HG02870 (cell line): ENCODE data around the gene XPO6.

Experiments
- ATAC-seq: cut with Tn5 transposase; IDR thresholded peaks from one replicate; pipeline ENCODE4 v1.9.1; 2021; ENCODE audit warnings: mild to moderate bottlenecking, moderate library complexity; ENCODE audit not compliant: unreplicated experiment

Gene XPO6

DNA sequence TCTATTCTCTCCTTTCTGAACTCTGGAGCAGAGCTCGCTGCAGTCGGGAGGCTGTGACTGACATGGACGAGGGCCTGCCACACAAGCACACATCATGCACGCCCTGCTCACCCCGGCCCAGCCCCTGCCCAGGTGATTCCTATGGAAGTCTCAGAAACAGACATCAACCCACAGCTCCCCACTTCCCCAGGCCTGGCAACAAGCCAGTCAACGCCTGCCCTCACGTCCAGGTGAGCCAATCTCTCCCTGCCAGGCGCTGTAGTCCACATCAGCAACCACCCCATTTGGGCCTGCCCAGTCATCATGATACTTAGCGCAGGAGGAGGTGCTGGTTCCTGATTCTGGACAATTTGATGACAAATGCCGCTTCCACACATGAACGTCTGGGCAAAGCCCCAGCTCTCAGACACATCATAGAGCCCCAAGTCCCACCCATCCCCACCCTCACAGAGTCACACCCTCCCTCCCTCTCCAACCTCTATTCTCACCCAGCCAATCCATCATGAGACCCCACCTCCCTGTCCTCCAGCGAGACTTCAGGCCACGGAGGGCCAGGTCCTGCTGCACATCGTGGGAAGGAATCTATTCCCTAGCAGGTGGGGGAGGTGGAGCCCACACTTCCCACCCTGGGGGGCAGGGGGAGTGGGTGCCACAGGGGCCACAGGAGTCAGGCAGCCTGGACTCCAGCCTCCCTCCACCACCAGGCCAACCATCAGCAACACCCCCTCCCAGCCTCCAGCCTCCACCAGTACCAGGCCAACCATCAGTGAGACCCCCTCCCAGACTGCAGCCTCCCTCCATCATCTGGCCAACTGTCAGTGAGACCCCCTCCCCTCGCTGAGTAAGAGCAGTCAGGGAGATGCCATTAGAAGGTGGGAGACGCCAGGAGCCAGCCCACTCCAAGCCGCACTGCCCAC lies 114.5 kb downstream of the XPO6 start:
- no peak for ATAC-seq

DNA sequence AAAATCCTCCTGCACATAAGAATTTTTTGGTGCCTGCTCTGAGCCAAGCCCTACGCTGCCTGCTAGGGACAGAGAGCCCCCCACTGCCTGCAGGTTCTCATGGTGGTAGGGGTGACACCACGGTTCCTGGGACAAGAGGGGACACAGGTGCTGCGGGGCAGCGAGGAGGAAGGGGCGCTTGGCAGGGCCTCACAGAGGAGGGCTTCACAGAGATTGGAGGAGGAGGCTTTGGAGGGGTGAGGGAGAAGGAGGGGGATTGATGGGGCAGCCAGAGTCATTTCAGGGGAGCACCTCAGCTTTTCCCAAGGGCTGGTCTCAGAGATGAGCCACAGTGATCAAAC lies 118.4 kb downstream of the XPO6 start:
- ATAC-seq, result no peak

DNA sequence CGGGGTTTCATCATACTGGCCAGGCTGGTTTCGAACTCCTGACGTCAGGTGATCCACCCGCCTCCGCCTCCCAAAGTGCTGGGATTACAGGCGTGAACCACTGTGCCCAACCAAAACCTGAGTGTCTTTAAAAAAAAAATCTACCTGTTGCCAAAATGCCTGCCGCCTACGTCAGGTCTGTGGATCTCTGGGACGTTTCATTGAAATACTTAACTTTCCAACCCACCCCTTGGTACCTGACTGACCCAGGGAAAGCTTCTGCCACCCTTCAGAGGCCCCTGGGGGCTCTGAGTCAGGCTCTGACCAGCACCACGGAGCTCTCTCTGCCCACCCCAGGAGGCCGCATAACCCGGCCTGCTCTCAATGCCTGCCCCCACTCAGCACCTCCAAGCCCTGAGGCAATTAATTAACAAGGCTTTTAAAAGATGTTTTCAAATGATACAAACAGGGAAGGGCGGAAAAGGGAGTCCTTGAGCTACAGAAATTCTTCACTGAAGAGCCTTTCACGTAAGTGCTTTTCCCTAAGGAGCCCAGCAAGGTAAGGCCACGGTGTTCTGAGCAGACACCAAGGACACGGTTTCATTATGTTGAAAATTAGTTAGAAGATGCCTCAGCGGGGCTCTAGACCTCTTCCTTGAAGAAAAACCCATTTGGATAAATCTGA lies 118.9 kb downstream of the XPO6 start:
- no peak for ATAC-seq

DNA sequence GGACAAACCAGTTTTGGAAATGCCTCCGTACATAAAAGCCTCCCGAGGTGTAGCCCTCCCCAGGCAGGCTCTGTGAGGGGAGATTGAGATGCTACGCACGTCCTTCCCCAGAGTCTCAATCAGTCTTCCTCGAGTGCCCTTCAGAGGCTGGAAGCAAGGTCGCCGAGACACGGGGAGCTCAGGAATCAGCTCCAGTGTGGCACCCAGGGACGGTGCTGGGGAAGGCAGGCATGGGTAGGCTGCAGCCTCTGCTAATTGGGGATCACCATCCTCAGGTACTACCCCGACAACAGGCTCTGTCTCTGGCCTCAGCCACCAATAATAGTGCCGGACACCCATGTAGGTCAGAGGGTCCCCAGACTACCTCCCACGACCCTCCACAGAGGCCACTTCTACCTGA lies 120.1 kb downstream of the XPO6 start:
- ATAC-seq, result no peak

DNA sequence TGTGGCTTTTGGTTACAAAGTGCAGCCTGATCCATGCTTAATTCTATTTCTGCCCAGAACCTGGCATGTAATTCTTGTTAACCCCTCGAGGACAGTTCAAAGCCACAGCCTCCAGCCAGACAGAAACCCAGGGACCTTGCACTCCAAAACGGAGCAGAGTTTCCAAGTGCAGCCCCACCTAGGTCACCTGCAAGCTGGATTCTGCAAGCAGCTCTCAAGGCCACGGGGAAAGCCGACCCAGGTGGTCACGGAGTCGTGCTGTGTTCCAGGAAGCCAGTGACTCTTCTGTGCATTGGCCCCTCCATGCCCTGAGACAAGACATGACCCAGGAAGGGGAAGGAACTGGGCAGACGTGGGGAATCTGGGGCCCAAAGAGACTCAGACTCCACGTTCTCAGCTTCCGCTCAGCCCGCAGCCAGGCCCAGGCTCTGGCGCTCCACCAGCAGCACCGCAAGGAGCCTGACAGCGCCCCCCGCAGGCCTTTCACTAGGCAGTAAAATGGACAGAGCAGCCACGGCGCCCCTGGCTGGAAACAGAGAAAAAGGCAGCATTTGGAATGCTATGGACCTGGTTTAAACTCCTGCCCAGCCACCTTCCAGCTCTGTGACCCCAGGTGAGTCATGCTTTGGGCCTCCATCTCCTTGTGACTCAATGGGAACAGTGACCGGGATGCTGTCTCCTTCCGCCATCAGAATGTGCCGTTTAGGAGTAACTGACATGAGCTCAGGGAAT lies 121.0 kb downstream of the XPO6 start:
- no peak for ATAC-seq

DNA sequence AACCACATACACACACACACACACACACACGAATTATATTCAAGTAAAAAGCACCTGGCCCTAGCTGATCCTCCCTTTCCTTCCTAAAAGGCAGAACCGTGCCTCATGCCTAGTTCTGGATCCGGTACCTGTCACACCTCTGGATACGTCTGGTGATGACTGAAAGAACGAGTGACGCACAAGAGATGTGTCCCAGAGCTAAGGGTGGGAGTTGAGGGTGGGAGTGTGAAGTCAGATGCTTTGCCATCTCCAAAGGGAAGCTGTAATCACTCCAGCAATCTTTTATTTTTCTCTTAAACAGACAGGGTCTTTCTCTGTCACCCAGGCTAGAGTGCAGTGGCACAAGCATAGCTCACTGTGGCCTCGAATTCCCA lies 121.8 kb downstream of the XPO6 start:
- ATAC-seq, result no peak

DNA sequence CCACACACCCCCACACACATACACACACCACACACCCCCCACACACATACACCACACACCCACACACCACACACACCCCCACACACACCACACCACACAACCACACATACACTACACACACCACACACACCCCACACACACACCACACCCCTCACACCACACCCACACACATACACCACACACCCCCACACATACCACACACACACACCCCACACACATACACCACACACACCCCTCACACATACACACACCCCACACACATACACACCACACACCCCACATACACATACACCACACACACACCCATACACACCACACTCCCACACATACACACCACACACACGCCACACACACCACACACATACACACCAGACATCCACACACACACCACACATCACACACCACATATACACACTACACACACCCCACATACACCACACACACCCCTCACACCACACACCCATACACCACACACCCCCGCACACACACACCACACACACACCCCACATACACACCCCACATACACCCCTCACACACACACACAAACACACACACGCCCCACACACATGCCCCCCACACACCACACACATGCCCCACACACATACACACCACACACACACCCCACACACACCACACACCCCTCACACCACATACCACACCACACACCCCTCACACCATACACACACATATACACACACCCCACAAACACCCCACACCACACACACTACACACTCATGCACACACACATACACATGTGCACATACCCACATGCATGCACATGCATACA lies 122.4 kb downstream of the XPO6 start:
- ATAC-seq, result no peak

DNA sequence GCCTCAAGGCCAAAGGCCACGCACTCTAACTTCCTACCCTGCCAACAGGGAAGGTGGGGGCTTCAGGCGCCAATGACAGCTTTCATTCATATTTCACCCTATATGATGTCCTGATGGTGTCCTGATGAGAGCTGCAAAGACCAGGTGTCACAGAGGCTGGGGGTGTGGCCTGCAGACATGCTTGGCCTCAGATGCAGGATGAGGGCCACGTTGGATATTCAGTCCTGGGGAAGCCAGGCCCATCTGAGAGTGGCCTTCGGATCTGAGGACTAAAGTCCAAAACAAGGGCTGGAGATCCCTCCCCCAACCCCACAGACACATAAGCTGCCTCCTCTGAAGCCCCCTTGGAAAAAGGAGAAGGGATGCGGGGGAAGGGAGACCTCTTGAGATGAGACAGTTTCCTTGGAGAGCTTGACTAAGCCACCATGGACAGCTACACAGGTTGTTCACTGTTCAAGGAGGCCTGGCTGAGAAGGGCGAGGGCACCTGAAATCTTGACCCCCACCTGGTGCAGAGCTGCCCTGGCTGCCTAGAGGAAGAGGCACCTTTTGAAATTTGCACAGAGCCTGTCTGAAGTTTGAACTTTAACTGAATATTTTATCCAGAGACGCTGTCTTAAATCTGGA lies 124.0 kb downstream of the XPO6 start:
- no peak for ATAC-seq

DNA sequence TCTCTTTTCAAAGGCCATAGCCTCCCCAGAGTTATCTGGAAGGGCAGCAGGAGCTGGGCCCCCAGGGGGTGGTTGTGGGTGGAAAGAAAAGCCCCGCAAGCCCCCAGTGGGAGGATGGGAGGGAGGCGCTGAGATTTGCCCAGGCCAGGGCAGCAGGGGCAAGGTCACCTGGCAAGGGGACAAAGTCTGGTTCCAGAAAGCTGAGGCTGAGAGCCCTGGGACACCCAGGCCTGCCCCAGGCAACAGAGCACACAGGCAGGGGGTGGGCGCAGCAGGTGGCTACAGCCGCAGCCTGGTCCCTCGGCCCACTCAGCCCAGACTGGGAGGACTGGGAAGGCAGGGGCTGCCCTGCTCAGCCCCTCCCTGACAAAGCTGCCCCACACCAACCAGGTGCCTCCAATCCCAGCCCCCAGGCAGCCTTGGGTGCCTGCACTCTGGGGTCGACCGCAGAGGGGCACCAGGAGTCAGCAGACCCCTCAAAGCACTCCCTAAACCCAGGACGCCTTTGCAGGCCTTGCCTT lies 124.6 kb downstream of the XPO6 start:
- no peak for ATAC-seq

DNA sequence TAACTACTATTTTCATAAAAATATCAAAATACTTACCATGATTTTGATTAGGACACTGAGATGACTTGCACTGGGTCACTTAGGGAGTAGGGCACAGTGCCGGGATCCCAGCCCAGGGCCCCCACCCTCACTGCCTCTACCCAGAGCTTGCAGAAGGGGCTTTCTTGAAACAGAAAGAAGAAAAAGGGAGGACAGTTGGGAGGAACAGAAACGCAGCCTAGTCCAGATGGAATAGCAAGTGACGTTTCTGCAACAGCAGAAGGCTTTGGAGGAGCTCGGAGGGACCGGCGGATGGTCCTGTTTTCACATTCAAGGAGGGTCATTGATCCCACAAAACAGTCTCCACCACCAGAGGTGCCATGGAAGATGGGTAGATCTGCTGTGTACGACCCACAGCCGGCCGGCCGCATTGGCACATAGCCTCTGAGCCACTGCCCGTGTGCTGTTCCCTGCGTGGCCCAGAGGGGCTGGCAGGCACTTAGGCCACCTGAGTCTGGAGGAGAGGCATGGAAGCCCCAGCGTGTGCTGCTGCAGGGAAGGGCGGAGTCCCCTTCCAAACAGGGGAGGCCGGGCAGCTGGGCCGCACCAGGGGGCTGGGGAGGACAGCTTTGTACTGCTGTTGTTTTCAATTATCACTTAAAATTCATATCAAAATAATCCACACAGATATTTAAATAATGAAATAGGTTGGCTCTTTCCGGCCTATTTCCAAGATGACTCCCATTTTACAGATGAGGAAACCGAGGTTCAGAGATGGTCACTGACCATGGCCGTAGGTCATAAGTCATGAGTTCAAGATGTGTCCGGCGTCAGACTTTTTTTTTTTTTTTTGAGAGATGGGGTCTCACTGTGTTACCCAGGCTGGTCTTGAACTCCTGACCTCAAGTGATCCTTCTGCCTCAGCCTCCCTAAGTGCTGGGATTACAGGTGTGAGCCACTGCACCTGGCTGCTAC lies 125.3 kb downstream of the XPO6 start:
- no peak for ATAC-seq

DNA sequence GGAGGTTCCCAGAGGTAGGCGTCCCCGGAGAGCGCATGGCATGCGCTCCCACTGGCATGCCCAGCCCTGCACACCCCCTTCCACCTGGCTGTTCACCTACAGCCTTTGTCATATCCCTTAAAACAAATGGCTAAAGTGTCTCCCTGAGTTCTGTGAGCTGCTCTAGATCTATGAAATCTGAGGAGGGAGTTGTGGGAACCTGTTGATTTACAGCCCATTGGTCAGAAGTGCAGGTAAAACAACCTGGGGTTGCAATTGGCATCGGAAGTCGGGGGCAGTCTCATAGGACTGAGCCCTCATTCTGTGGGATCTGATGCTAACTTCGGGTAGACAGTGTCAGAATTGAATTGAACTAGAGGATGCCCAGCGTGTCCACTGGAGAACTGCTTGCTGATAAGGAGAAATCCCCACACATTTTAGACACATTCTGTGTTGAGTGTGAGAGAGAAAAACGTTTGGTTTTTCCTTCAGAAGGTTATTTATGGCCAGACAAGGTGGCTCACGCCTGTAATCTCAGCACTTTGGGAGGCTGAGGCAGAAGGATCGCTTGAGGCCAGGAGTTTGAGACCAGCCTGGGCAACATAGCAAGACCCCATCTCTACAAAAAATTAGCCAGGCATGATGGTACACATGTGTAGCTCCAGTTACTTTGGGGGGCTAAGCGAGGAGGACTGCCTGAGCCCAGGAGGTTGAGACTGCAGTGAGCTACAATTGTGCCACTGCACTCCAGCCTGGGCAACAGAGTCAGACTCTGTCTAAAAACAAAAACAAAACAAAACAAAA lies 126.2 kb downstream of the XPO6 start:
- ATAC-seq, result no peak

DNA sequence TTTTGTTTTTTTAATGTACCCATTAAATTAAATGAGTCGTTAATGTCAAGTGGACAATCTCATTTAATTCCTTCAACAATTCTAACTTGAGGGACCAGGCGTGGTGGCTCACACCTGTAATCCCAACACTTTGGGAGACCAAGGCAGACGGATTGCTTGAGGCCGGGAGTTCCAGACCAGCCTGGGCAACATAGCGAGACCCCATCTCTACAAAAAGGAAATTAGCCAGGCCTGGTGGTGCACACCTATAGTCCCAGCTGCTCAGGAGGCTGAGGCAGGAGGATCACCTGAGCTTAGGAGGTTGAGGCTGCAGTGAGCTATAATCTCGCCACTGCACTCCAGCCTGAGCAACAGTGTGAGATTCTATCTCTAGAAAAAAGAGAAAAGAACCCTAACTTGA lies 127.6 kb downstream of the XPO6 start:
- no peak for ATAC-seq

DNA sequence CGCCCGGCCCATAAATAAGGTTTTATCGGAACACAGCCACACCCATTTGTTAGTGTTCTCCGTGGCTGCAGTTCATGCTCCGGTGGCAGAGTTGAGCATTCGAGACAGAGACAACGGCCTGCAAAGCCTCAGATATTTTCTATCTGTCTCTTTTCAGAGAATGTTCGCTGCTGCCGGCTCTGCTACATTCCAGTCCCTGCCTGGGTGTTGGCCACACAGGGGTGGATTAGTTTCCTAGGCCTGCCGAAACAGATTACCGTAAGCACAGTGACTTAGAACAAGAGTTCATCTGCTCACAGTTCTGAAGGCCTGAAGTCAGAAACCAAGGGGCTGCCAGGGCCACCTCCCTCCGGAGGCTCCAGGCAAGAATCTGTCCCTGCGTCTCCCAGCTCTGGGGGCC lies 129.1 kb downstream of the XPO6 start:
- ATAC-seq, result no peak

DNA sequence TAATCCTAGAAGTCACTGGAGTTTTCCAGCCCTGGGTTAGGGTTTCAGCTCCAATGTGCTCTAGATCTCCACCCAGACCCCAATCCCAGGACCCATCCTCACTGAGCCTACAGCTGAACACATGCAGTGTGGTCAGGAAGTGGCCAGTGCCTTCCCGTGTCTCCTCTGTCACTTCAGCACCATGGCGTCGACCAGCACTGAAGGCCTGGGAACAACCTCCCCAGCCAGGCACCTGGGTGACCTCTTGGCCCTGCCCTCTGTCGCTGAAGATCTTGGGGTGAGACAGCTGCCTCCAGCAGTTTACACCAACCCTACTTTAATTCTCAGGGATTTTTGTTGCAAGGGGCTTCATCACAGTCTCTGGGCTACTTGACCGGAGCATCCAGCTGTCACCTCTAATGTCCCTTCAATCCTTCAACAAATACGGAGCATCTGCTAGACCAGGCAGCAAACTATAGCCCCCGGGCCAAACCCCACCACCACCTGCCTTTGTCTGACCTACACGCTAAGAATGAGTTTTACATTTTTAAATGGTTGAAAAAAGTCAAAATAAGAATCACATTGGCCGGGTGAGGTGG lies 130.3 kb downstream of the XPO6 start:
- no peak for ATAC-seq

DNA sequence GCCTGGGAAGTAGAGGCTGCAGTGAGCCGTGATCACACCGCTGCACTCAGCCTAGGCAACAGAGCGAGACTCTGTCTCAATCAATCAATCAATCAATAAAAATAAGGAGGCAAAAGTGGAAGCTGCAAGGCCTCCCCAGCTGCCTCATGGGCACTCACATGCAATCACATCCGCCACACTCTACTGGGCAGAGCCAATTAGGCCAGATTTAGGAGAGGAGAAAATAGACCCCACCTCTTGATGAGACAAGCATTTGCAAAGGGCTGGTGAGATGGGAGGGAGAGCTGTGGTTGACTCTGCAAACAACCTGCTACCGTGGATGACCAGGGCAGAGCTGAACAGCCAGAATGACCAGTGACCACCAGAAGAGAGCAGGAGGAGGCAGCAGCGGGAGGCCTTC lies 133.5 kb downstream of the XPO6 start:
- no peak for ATAC-seq

DNA sequence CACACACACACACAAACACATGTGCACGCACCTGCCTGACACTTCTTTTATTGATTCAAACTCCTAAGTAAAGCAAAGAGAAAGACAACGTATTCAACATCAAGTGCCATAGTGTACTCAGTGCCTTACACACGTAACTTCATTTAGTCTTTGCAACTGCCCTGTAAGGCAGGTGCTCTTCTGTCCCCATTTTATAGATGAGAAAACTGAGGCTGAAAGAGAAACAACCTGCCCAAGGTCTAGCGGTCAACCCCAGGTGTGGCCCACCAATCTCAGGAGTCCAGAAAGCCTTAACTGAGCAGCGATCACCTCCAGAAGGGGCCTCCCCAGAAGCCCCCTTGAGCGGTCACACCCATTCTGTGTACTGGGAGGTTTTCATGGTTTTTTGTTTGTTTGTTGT lies 137.9 kb downstream of the XPO6 start:
- ATAC-seq, result no peak

DNA sequence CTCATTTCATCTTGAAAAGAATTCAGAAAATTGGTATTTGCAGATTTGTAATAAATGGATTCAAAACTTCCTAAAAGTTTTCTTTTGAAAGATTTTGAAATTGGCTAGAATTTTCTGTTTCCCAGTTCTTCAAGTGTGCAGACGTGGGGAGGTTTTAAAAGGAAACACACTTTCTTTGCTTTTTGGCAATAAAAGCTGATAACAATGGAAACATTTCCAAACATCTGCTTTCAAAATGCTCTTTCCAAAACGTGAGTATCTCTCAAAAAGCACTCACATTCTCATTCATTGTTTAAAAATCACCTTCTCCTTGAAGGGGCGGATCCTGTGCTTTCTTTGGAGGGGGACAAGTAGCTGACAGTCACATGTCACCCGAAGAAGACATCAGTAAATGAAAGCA lies 139.7 kb downstream of the XPO6 start:
- no peak for ATAC-seq
